Left lung (tissue), 10 donors: ENCODE data around the gene SNX22. TPM values are rescaled to one million over a fixed set of nuclear protein-coding genes. Genes with fewer than 3 reads are reported as not detected.

ENCODE experiments used
- ATAC-seq: fragments of 200-7000 bp; cut with Tn5 transposase; one replicate; pipeline ENCODE4 v1.9.1; 2020; ENCODE audit warnings: moderate library complexity
- DNase-seq, 4 donors: peaks; one replicate each; pipeline ENCODE4 v3.0.0-alpha.2; 2013 to 2020
- H3K27ac ChIP-seq, 2 donors: fragments of 200-600 bp; sonication (generic) in 1 of 2; one replicate each; pipeline versions ENCODE4 v1.5.0 to v1.8.0; 2020 to 2021
- H3K27me3 ChIP-seq, 2 donors: fragments of 200-600 bp; sonication (generic) in 1 of 2; one replicate each; pipeline versions ENCODE4 v1.5.0 to v1.8.0; 2020 to 2021
- H3K36me3 ChIP-seq, 2 donors: fragments of 200-600 bp; sonication (generic) in 1 of 2; one replicate each; pipeline versions ENCODE4 v1.5.0 to v1.8.0; 2020 to 2021
- H3K4me1 ChIP-seq, 2 donors: fragments of 200-600 bp; one replicate each; pipeline ENCODE4 v1.8.0; 2021
- H3K4me3 ChIP-seq, 2 donors: fragments of 200-600 bp; sonication (generic) in 1 of 2; one replicate each; pipeline versions ENCODE4 v1.5.0 to v1.8.0; 2020 to 2021; ENCODE audit warnings: mild to moderate bottlenecking in 1 of 2
- H3K9me3 ChIP-seq, 2 donors: fragments of 200-600 bp; sonication (generic) in 1 of 2; one replicate each; pipeline versions ENCODE4 v1.5.0 to v1.8.0; 2020 to 2021
- intact Hi-C, 2 donors: fragments of 100-400 bp; cut with DNase I; formaldehyde crosslinking; loops; one replicate each; pipeline versions ENCODE4 v1.11.2 to v1.14.2; 2022
- polyA plus RNA-seq, 6 donors: library from polyadenylated mRNA; unstranded; fragments of 120-200 nt; gene quantifications; one replicate each; pipeline ENCODE4 v1.2.1, GENCODE V29; 2013; ENCODE audit not compliant: insufficient read length in 6 of 6
- total RNA-seq, 2 donors: library from RNA; stranded (reverse); fragmentation: NEBNext Ultra II Directional; extraction: Animal tissue kit (Norgen Biotek cat#: 25700); gene quantifications; one replicate each; pipeline ENCODE4 v1.2.1, GENCODE V29; 2021
- TF ChIP-seq, protein P1 (sequence below), 2 donors: fragments of 200-600 bp; sonication (generic) in 1 of 2; IDR thresholded peaks; one replicate each; pipeline versions ENCODE4 v1.5.0 to v1.8.0; 2021; ENCODE audit warnings: antibody characterized with exemption in 2 of 2
- donor health status: DM: no; HTN: yes; CAD: no.
- donor health status: DM: no; HTN: no; CAD: no.

Gene SNX22
- total and polyA plus RNA-seq, 8 donors, result 1.8 to 7.4 (median 3.3) TPM

DNA sequence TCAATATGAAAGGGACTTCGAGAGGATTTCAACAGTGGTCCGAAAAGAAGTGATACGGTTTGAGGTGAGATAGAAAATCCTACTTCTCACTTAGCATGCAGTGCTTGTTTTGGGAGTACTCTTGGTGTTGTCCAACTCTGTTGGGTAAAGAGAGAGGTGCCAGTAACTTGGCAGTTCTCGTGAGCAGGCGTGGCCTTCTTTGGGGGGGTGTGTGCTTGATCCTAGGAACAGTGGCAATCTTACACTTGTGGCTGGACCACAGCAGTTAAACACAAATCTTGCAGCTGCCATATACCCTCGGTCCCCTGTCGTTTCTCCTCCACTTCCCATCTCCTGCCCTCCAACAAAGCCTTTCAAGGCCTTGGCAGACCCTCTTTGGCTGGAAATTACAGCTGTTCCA is 15.2 kb upstream of the SNX22 start:
- peaks cover 0 to 7% of the 10 kb centered on the region in 2 donors for H3K4me1 ChIP-seq
- no peaks in the 10 kb centered on the region for H3K27me3 ChIP-seq
- no peaks in the 10 kb centered on the region for H3K9me3 ChIP-seq
- intact Hi-C loops, result no loop called here
- TF ChIP-seq, protein P1, sequence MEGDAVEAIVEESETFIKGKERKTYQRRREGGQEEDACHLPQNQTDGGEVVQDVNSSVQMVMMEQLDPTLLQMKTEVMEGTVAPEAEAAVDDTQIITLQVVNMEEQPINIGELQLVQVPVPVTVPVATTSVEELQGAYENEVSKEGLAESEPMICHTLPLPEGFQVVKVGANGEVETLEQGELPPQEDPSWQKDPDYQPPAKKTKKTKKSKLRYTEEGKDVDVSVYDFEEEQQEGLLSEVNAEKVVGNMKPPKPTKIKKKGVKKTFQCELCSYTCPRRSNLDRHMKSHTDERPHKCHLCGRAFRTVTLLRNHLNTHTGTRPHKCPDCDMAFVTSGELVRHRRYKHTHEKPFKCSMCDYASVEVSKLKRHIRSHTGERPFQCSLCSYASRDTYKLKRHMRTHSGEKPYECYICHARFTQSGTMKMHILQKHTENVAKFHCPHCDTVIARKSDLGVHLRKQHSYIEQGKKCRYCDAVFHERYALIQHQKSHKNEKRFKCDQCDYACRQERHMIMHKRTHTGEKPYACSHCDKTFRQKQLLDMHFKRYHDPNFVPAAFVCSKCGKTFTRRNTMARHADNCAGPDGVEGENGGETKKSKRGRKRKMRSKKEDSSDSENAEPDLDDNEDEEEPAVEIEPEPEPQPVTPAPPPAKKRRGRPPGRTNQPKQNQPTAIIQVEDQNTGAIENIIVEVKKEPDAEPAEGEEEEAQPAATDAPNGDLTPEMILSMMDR (IDR thresholded peaks at IDR 0.05), result no peak
- no peak for ATAC-seq
- peaks cover 3 to 79% of the 10 kb centered on the region in 2 donors for H3K36me3 ChIP-seq
- H3K4me3 ChIP-seq, result no peak overlapping the region
- no peak for DNase-seq
- no peak overlapping the region for H3K27ac ChIP-seq

GRCh38 chr15:64137226-64137833 is 14.2 kb upstream of the SNX22 start:
- Histone ChIP-seq H3K4me1 (peaks cover 0 to 7% of the 10 kb centered on the region in 2 donors), H3K9me3 (no peaks in the 10 kb centered on the region), H3K36me3 (peaks cover 3 to 79% of the 10 kb centered on the region in 2 donors), H3K4me3 (no peak overlapping the region), H3K27me3 (no peaks in the 10 kb centered on the region), H3K27ac (no peak overlapping the region)
- TF ChIP-seq, protein P1 (IDR thresholded peaks at IDR 0.05), result no peak
- DNase-seq, result no peak
- intact Hi-C loops, result no loop called here
- no peak for ATAC-seq

DNA sequence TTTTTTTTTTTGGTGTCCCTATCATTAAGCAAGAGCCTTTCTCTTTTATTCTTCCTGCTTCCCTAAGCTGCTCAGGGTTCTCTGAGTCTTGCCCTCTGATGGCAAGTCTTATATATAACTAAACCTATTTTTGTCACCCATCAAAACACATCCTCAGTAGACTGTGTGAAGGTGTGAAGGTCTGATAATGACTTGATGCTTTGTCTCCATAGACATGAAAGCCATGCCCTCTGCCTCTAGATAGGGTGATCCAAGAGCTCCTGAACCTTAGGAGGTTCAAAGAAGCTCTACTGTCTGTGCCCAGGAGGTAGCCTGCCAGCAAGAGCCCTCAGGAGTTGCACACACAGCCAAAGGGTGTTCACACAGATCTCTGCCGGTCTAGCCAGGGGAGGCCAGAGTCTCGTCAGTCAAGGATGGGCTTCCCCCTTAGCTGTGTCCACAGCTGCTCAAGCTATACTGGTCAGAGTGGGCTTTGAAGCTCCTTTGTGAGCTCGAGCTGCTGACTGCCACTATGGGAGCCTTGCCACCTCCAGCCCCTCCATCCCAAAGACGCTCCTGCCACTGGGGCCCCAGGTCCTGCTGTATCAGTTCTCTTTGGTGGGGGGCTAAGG is 13.1 kb upstream of the SNX22 start:
- Histone ChIP-seq H3K27me3 (no peaks in the 10 kb centered on the region), H3K27ac (no peak overlapping the region), H3K4me3 (no peak overlapping the region), H3K36me3 (peaks cover 3 to 79% of the 10 kb centered on the region in 2 donors), H3K9me3 (no peaks in the 10 kb centered on the region), H3K4me1 (peaks cover 0 to 5% of the 10 kb centered on the region in 2 donors)
- intact Hi-C loops, result no loop called here
- TF ChIP-seq, protein P1 (IDR thresholded peaks at IDR 0.05), result no peak
- ATAC-seq, result no peak
- no peak for DNase-seq

GRCh38 chr15:64141798-64142512 is 9.6 kb upstream of the SNX22 start:
- peaks cover 3 to 70% of the 10 kb centered on the region in 2 donors for H3K36me3 ChIP-seq
- DNase-seq, result no peak
- intact Hi-C loops, result no loop called here
- ATAC-seq, result no peak
- no peaks in the 10 kb centered on the region for H3K4me1 ChIP-seq
- no peak overlapping the region for H3K4me3 ChIP-seq
- H3K27ac ChIP-seq, result no peak overlapping the region
- TF ChIP-seq, protein P1 (IDR thresholded peaks at IDR 0.05), result no peak
- no peaks in the 10 kb centered on the region for H3K27me3 ChIP-seq
- no peaks in the 10 kb centered on the region for H3K9me3 ChIP-seq

GRCh38 chr15:64143276-64143675 is 8.3 kb upstream of the SNX22 start:
- TF ChIP-seq, protein P1 (IDR thresholded peaks at IDR 0.05), result no peak
- no peaks in the 10 kb centered on the region for H3K9me3 ChIP-seq
- H3K27me3 ChIP-seq, result no peaks in the 10 kb centered on the region
- H3K27ac ChIP-seq, result no peak overlapping the region
- DNase-seq (no peak), ATAC-seq (no peak)
- no peaks in the 10 kb centered on the region for H3K4me1 ChIP-seq
- H3K36me3 ChIP-seq, result peaks cover 3 to 57% of the 10 kb centered on the region in 2 donors
- H3K4me3 ChIP-seq, result no peak overlapping the region
- intact Hi-C loops, result no loop called here
